AG08395 (cell line): ENCODE data around the gene PLA2G4B.
A peak's percentile ranks its signal among the peaks of the same experiment; 100 is the strongest.

Source experiments
- DNase-seq: peaks from one replicate; pipeline ENCODE4 v3.0.0; 2012; ENCODE audit warnings: mixed read lengths, low spot score

PLA2G4B gene

GRCh38 chr15:41888662-41889253, 50.1 kb downstream of the PLA2G4B start:
- DNase-seq: no peak

GRCh38 chr15:41890050-41890690, 51.5 kb downstream of the PLA2G4B start:
- DNase-seq: no peak

- DNase-seq: no peak
Observed at GRCh38 chr15:41891226-41891625, 52.6 kb downstream of the PLA2G4B start.

GRCh38 chr15:41891946-41892345, 53.3 kb downstream of the PLA2G4B start:
- DNase-seq: no peak

- DNase-seq: no peak
Observed at GRCh38 chr15:41892621-41893421, 54.2 kb downstream of the PLA2G4B start.

- no peak for DNase-seq
Observed at GRCh38 chr15:41893422-41894250, 55.0 kb downstream of the PLA2G4B start, which contains the start of gene SPTBN5. Gene SPTBN5, minus strand, starts transcription at chr15:41894053. Its CDS starts 556 bp downstream, at chr15:41893497.

- DNase-seq: no peak
Observed at GRCh38 chr15:41894251-41894790, 55.7 kb downstream of the PLA2G4B start.

- DNase-seq: peak; percentile 93
Observed at GRCh38 chr15:41894791-41895463, 56.3 kb downstream of the PLA2G4B start.

- DNase-seq: no peak
Observed at GRCh38 chr15:41895491-41895890, 56.8 kb downstream of the PLA2G4B start.

GRCh38 chr15:41895957-41896356, 57.3 kb downstream of the PLA2G4B start:
- no peak for DNase-seq

- DNase-seq: no peak
Observed at GRCh38 chr15:41896566-41896965, 57.9 kb downstream of the PLA2G4B start.

- DNase-seq: no peak
Observed at GRCh38 chr15:41897363-41897799, 58.7 kb downstream of the PLA2G4B start.
